ENCODE measurements around the gene USP6NL. TPM values are rescaled to one million over a fixed set of nuclear protein-coding genes. Genes with fewer than 3 reads are reported as not detected.

Gene USP6NL
- total RNA-seq, 4 donors from 2014 or later, result 3.8 to 21.9 (median 17.0) TPM

DNA sequence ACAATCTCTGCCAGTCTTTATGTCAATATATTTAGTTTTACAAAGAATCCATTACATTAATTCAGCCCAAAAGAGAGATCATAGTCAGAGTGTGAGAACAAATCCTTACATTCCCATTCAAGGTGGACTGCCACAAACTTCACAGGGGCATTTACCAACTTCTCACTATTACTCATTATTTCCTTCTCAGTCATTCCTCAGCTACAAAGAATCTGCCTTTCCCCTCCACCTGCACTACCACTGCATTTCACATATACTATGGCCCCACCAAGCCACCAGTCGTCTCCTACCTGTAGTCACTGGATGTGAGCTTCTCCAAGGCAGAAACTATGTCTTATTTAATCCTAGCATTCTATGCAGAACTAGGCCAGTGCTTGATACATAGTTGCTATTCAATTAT lies 94.3 kb downstream of the USP6NL start:
- intact Hi-C loops (cut with DNase I; ENCODE audit: low total_unique reads), result loop anchor here (10.0 kb wide), 2 partner anchors 208 to 238 kb away; no protein-coding TSS in a partner anchor
- TF ChIP-seq POLR2A (IDR thresholded peaks at IDR 0.05), result no peak
- TF ChIP-seq, protein P1, sequence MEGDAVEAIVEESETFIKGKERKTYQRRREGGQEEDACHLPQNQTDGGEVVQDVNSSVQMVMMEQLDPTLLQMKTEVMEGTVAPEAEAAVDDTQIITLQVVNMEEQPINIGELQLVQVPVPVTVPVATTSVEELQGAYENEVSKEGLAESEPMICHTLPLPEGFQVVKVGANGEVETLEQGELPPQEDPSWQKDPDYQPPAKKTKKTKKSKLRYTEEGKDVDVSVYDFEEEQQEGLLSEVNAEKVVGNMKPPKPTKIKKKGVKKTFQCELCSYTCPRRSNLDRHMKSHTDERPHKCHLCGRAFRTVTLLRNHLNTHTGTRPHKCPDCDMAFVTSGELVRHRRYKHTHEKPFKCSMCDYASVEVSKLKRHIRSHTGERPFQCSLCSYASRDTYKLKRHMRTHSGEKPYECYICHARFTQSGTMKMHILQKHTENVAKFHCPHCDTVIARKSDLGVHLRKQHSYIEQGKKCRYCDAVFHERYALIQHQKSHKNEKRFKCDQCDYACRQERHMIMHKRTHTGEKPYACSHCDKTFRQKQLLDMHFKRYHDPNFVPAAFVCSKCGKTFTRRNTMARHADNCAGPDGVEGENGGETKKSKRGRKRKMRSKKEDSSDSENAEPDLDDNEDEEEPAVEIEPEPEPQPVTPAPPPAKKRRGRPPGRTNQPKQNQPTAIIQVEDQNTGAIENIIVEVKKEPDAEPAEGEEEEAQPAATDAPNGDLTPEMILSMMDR (IDR thresholded peaks at IDR 0.05), result no peak
- Histone ChIP-seq H3K9me3 (no peaks in the 10 kb centered on the region), H3K36me3 (no peaks in the 10 kb centered on the region), H3K27ac (no peak overlapping the region), H3K4me1 (no peaks in the 10 kb centered on the region), H3K4me3 (no peak overlapping the region), H3K27me3 (no peaks in the 10 kb centered on the region)
- no peak for DNase-seq

DNA sequence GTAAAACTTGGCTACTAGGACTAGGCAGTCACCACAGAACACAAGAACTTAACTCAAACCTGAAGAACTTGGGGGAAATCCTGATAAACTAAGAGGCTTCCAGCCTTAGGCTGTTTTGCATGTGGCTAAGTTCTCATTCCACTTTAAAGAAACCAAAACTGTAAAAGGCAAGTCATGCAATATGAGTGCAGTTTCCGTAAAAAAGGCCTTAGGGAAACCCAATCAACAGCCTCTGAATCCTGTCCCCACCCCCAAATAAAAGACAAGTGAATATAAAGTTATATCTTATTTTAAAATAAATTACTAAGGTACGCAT lies 95.1 kb downstream of the USP6NL start:
- no peaks in the 10 kb centered on the region for H3K36me3 ChIP-seq
- DNase-seq, result no peak
- H3K27me3 ChIP-seq, result no peaks in the 10 kb centered on the region
- no peaks in the 10 kb centered on the region for H3K9me3 ChIP-seq
- H3K4me1 ChIP-seq, result no peaks in the 10 kb centered on the region
- H3K4me3 ChIP-seq, result no peak overlapping the region
- intact Hi-C loops (cut with DNase I; ENCODE audit: low total_unique reads), result loop anchor here (10.0 kb wide), 2 partner anchors 208 to 238 kb away; no protein-coding TSS in a partner anchor
- H3K27ac ChIP-seq, result no peak overlapping the region
- no peak for TF ChIP-seq POLR2A (IDR thresholded peaks at IDR 0.05)
- TF ChIP-seq, protein P1 (IDR thresholded peaks at IDR 0.05), result no peak

DNA sequence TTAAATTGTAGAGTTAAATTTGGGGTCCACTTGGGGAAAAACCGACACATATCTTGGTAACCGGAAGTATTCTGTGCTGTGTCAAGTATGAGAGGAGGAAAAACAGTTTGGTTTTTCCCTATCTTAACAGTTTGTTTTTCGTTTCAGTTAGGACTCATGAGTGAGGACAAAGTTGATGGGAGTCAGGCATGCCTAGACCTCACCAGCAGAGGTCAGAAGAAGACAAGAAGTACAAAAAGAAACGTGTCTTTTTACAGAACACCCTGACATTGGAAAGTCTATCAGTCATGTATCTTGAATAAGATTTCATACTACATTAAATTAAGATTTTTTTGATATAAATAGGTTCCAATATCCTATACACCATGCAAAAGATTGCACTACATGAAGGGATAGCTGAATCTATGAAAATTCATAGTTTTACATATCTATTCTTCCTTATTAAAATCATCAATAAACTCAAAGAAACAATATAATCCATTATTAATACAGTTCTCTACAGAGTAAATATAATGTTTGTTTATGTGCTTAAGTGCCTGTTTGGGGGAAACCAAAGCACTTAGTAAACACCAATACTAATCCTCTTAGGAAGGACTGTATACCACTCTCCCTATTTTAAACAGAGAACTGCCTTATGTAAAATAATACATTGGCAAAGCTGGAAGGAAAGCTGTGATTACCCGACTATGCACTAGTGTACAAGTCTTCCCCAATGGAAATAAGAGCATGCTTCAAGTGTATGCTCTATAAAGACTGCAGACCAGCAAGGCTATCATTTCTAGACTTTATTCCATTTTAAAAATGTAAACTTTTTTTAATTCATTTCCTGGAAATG lies 95.6 kb downstream of the USP6NL start:
- no peaks in the 10 kb centered on the region for H3K9me3 ChIP-seq
- H3K27ac ChIP-seq, result no peak overlapping the region
- no peak for TF ChIP-seq POLR2A (IDR thresholded peaks at IDR 0.05)
- TF ChIP-seq, protein P1 (IDR thresholded peaks at IDR 0.05), result peak; percentile 74 to 90 (median 82)
- no peaks in the 10 kb centered on the region for H3K27me3 ChIP-seq
- intact Hi-C loops (cut with DNase I; ENCODE audit: low total_unique reads), result loop anchor here (10.0 kb wide), 2 partner anchors 209 to 239 kb away; no protein-coding TSS in a partner anchor
- peak; percentile 27 to 43 for DNase-seq
- no peaks in the 10 kb centered on the region for H3K36me3 ChIP-seq
- H3K4me3 ChIP-seq, result no peak overlapping the region
- H3K4me1 ChIP-seq, result no peaks in the 10 kb centered on the region

DNA sequence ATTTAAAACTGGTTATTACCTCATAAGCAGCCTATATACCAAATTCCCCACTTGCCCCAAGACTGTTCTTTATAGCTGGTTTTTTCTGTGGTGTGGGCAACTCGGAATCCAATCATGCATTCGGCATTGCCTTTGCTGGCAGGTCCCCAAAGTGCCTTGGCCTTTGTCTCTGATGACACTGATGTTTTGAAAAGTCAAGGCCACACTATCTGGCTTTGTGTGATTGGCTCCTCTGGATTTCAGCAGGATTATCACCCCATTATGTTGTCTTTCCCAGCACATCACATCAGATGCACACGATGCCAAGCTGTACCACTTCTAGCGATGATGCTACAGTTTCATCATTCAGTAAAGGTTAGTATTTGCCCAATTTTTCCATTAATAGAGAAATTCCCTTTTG lies 97.7 kb downstream of the USP6NL start:
- Histone ChIP-seq H3K4me3 (no peak overlapping the region), H3K27me3 (no peaks in the 10 kb centered on the region), H3K4me1 (no peaks in the 10 kb centered on the region), H3K9me3 (no peaks in the 10 kb centered on the region), H3K27ac (no peak overlapping the region), H3K36me3 (no peaks in the 10 kb centered on the region)
- no peak for TF ChIP-seq POLR2A (IDR thresholded peaks at IDR 0.05)
- TF ChIP-seq, protein P1 (IDR thresholded peaks at IDR 0.05), result no peak
- no peak for DNase-seq
- intact Hi-C loops (cut with DNase I; ENCODE audit: low total_unique reads), result loop anchor here (10.0 kb wide), 2 partner anchors 211 to 241 kb away; no protein-coding TSS in a partner anchor

DNA sequence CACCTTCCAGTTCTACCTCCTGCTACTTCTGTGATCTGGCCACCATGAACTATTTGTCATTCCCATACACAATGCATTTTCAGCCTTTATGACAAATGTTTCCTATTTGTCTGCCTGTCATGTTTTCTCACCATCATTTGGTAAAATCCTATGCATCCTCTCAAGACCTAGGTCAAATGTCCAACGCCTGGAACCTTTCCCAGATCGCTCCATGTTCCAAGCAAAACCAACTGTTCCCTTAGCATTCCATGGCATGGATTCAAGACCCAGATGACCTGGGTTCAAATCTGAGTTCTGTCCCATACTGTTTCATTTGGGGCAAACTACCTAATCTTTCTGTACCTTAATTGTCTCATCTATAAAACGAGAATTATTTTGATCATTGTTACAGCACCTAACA lies 98.9 kb downstream of the USP6NL start:
- no peaks in the 10 kb centered on the region for H3K9me3 ChIP-seq
- TF ChIP-seq POLR2A (IDR thresholded peaks at IDR 0.05), result no peak
- TF ChIP-seq, protein P1 (IDR thresholded peaks at IDR 0.05), result no peak
- H3K36me3 ChIP-seq, result no peaks in the 10 kb centered on the region
- H3K4me3 ChIP-seq, result no peak overlapping the region
- no peaks in the 10 kb centered on the region for H3K27me3 ChIP-seq
- H3K4me1 ChIP-seq, result no peaks in the 10 kb centered on the region
- no peak for DNase-seq
- H3K27ac ChIP-seq, result no peak overlapping the region
- intact Hi-C loops (cut with DNase I; ENCODE audit: low total_unique reads), result loop anchor here (10.0 kb wide), 2 partner anchors 212 to 242 kb away; no protein-coding TSS in a partner anchor

Data from uterus (tissue), 4 donors.